K562 (cell line): Measurements from ENCODE around the gene OR52A5. TPM values are rescaled to one million over a fixed set of nuclear protein-coding genes. Genes with fewer than 3 reads are reported as not detected.

Experiments
- BCOR ChIP-seq: fragments of 450-650 bp; IDR thresholded peaks from 2 replicates; pipeline ENCODE4 v1.6.1; 2016
- EP300 ChIP-seq: IDR thresholded peaks from 2 replicates; pipeline ENCODE4 v1.6.1; 2012; ENCODE audit warnings: low read length, improper control_type of control experiment
- ESRRA ChIP-seq: fragments of 450-650 bp; IDR thresholded peaks from 2 replicates; pipeline ENCODE4 v1.6.1; 2014; ENCODE audit warnings: low read depth, mild to moderate bottlenecking, moderate library complexity, borderline replicate concordance
- GTF2A2 ChIP-seq: IDR thresholded peaks from 2 replicates; pipeline ENCODE4 v1.6.1; 2016; ENCODE audit warnings: mild to moderate bottlenecking, missing genetic modification characterization, missing compliant biosample characterization
- IRF2 ChIP-seq: sonication (generic); formaldehyde crosslinking; IDR thresholded peaks from 2 replicates; pipeline ENCODE4 v1.8.1; 2022; ENCODE audit warnings: mild to moderate bottlenecking, missing genetic modification reagents
- KAT2B ChIP-seq: IDR thresholded peaks from one replicate; pipeline ENCODE4 v1.6.1; 2012; ENCODE audit warnings: low read depth, mild to moderate bottlenecking, control low read depth, inconsistent platforms, low read length, moderate library complexity
- KDM2B ChIP-seq: fragments of 250-450 bp; sonication (Bioruptor Pico); IDR thresholded peaks from 2 replicates; pipeline ENCODE4 v1.8.0; 2021; ENCODE audit warnings: mild to moderate bottlenecking, moderate library complexity
- LARP7 ChIP-seq: fragments of 450-650 bp; IDR thresholded peaks from 2 replicates; pipeline ENCODE4 v1.6.1; 2016
- MCM7 ChIP-seq, 2 experiments: fragments of 450-650 bp; IDR thresholded peaks; 2 replicates each; pipeline ENCODE4 v1.6.1; 2016 to 2018
- NELFE ChIP-seq: IDR thresholded peaks from 2 replicates; pipeline ENCODE4 v1.6.1; 2011; ENCODE audit warnings: mild to moderate bottlenecking; ENCODE audit not compliant: insufficient read depth, insufficient read length
- NFXL1 ChIP-seq: fragments of 450-650 bp; formaldehyde crosslinking; IDR thresholded peaks from 2 replicates; pipeline ENCODE4 v1.4.0; 2021; ENCODE audit warnings: mild to moderate bottlenecking
- RAD21 ChIP-seq, 2 experiments: fragments of 250-450 bp in 1 of 2; fragments of 450-650 bp in 1 of 2; sonication (Bioruptor Pico) in 1 of 2; formaldehyde crosslinking in 1 of 2; IDR thresholded peaks in 1 of 2; conservative IDR thresholded peaks in 1 of 2; 2 replicates each; pipeline versions ENCODE4 v1.4.0 to v1.8.0; 2020 to 2022; ENCODE audit warnings: mild to moderate bottlenecking in 2 of 2, moderate library complexity in 1 of 2
- RB1 ChIP-seq: fragments of 450-650 bp; IDR thresholded peaks from 2 replicates; pipeline ENCODE4 v1.6.1; 2017; ENCODE audit warnings: low read depth, mild to moderate bottlenecking
- SAP30 ChIP-seq: fragments of 200-600 bp; sonication (generic); IDR thresholded peaks from 2 replicates; pipeline ENCODE4 v1.6.1; 2012; ENCODE audit warnings: borderline replicate concordance, low read depth, mild to moderate bottlenecking, moderate library complexity, low read length, control low read depth, inconsistent platforms; ENCODE audit not compliant: insufficient read depth, poor library complexity, severe bottlenecking
- TAF9B ChIP-seq: fragments of 450-650 bp; IDR thresholded peaks from 2 replicates; pipeline ENCODE4 v1.6.1; 2018; ENCODE audit warnings: mild to moderate bottlenecking; ENCODE audit not compliant: partially characterized antibody
- ZFPM2 ChIP-seq: fragments of 250-450 bp; sonication (Bioruptor Pico); IDR thresholded peaks from 2 replicates; pipeline ENCODE4 v1.5.1; 2022; ENCODE audit warnings: mild to moderate bottlenecking
- ZNF408 ChIP-seq: fragments of 250-450 bp; sonication (Bioruptor Pico); IDR thresholded peaks from 2 replicates; pipeline ENCODE4 v1.4.0; 2020; ENCODE audit warnings: low read depth, mild to moderate bottlenecking, moderate library complexity
- ZSCAN29 ChIP-seq: fragments of 450-650 bp; IDR thresholded peaks from 2 replicates; pipeline ENCODE4 v1.6.1; 2017
- polyA plus RNA-seq, 8 experiments: library from polyadenylated mRNA; depleted of rRNA in 4 of 8; stranded (reverse) in 5 of 8; unstranded in 3 of 8; fragments of >200 nt; fragmentation: Nextera tagmentation in 2 of 8; fragmentation: Illumina TruSeq in 1 of 8; extraction: Ambion mirVana in 2 of 8; extraction: Trizol in 1 of 8; gene quantifications; 2 replicates each; pipeline versions ENCODE4 v1.2.1 to v1.2.3, GENCODE V29; 2011 to 2014; ENCODE audit warnings: inconsistent platforms in 1 of 8, missing spikeins in 1 of 8
- total RNA-seq, 7 experiments: library from RNA; depleted of rRNA in 6 of 7; stranded (reverse); fragments of >200 nt in 6 of 7; fragmentation: Illumina TruSeq in 2 of 7; extraction: Trizol in 2 of 7; gene quantifications; 2 replicates each; pipeline versions ENCODE4 v1.2.1 to v1.2.3, GENCODE V29; 2011 to 2021; ENCODE audit warnings: low replicate concordance in 1 of 7
- TF ChIP-seq, protein P1 (sequence below): fragments of 250-450 bp; sonication (Bioruptor Pico); IDR thresholded peaks from 2 replicates; pipeline ENCODE4 v1.8.0; 2021; ENCODE audit warnings: borderline replicate concordance, mild to moderate bottlenecking, moderate library complexity; ENCODE audit not compliant: poor library complexity, severe bottlenecking
- TF ChIP-seq, protein P2 (sequence below): fragments of 450-650 bp; formaldehyde crosslinking; IDR thresholded peaks from 2 replicates; pipeline ENCODE4 v1.4.0; 2022; ENCODE audit warnings: mild to moderate bottlenecking, moderate library complexity
- TF ChIP-seq, protein P3 (sequence below): sonication (generic); formaldehyde crosslinking; IDR thresholded peaks from 2 replicates; pipeline ENCODE4 v1.5.0; 2020; ENCODE audit warnings: missing genetic modification reagents
- TF ChIP-seq, protein P4 (sequence below): sonication (generic); formaldehyde crosslinking; IDR thresholded peaks from 2 replicates; pipeline ENCODE4 v1.8.0; 2022; ENCODE audit warnings: missing genetic modification reagents, mild to moderate bottlenecking, borderline replicate concordance
- TF ChIP-seq, protein P5 (sequence below): fragments of 250-450 bp; sonication (Bioruptor Pico); IDR thresholded peaks from 2 replicates; pipeline ENCODE4 v1.5.0; 2020; ENCODE audit warnings: mild to moderate bottlenecking

The OR52A5 gene
- total and polyA plus RNA-seq, 9 of the 15 experiments (the other 6 are each of a cell fraction or from before 2014, with no cell fraction given): 0.04 to 1.1 (median 0.94) TPM; not detected in 6

DNA sequence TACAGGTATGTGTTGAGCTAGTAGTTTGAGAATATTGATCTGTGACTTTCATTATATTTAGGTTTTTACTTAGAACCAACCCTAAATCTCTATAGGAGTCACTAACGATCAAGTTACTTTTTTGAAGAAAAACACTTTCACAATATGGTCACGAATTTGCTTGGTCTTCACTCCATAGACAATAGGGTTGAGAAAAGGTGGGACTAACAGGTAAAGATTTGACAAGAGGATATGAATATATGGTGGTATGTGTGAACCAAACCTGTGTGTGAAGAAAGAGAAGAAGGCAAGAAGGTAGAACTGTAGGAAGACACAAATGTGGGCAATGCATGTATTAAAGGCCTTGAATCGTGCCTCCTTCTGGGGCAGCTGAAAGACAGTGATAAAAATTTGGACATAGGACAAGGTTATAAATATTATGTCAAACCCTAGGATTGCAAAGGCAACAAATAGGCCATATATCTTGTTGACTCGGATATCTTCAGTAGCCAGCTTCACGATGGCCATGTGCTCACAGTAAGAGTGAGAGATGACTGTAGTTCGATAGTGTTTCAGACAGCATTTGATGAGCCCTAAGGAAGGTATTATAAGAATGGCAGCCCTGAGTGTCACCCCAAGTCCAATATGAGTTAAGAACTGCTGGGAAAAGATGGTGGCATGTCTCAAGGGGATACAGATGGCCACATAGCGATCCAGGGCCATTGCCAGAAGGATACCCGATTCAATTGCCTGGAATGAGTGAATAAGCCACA, 6.4 kb downstream of the OR52A5 start (continued):
- no peak for TF ChIP-seq IRF2 (CRISPR knock-in tag)
- no peak for TF ChIP-seq MCM7 (IDR thresholded peaks at IDR 0.05)
- TF ChIP-seq KAT2B: no peak
- peak in 1 of 2 experiments; percentile 14; a peak in 1 of 4 replicates for TF ChIP-seq RAD21 (CRISPR knock-in tag; conservative IDR thresholded peaks at IDR 0.05 in 1 of 2, IDR thresholded peaks at IDR 0.05 in 1 of 2)
- TF ChIP-seq SAP30: no peak
- TF ChIP-seq, protein P1, sequence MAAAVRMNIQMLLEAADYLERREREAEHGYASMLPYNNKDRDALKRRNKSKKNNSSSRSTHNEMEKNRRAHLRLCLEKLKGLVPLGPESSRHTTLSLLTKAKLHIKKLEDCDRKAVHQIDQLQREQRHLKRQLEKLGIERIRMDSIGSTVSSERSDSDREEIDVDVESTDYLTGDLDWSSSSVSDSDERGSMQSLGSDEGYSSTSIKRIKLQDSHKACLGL: no peak
- TF ChIP-seq NFXL1 (CRISPR knock-in tag): no peak; the same call in 1 of the 2 replicates
- TF ChIP-seq, protein P2, sequence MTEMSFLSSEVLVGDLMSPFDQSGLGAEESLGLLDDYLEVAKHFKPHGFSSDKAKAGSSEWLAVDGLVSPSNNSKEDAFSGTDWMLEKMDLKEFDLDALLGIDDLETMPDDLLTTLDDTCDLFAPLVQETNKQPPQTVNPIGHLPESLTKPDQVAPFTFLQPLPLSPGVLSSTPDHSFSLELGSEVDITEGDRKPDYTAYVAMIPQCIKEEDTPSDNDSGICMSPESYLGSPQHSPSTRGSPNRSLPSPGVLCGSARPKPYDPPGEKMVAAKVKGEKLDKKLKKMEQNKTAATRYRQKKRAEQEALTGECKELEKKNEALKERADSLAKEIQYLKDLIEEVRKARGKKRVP (CRISPR knock-in tag): 0 out of 2 replicates have a peak, but pooled peaks have one; percentile 38
- TF ChIP-seq EP300: peak; percentile 87; the same call in 1 of the 2 replicates
- TF ChIP-seq, protein P3, sequence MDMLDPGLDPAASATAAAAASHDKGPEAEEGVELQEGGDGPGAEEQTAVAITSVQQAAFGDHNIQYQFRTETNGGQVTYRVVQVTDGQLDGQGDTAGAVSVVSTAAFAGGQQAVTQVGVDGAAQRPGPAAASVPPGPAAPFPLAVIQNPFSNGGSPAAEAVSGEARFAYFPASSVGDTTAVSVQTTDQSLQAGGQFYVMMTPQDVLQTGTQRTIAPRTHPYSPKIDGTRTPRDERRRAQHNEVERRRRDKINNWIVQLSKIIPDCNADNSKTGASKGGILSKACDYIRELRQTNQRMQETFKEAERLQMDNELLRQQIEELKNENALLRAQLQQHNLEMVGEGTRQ: no peak
- no peak for TF ChIP-seq ESRRA
- TF ChIP-seq RB1: no peak
- no peak for TF ChIP-seq ZFPM2 (CRISPR knock-in tag)
- TF ChIP-seq TAF9B: peak; percentile 49
- 0 out of 2 replicates have a peak, but pooled peaks have one; percentile 19 for TF ChIP-seq BCOR
- TF ChIP-seq, protein P4, sequence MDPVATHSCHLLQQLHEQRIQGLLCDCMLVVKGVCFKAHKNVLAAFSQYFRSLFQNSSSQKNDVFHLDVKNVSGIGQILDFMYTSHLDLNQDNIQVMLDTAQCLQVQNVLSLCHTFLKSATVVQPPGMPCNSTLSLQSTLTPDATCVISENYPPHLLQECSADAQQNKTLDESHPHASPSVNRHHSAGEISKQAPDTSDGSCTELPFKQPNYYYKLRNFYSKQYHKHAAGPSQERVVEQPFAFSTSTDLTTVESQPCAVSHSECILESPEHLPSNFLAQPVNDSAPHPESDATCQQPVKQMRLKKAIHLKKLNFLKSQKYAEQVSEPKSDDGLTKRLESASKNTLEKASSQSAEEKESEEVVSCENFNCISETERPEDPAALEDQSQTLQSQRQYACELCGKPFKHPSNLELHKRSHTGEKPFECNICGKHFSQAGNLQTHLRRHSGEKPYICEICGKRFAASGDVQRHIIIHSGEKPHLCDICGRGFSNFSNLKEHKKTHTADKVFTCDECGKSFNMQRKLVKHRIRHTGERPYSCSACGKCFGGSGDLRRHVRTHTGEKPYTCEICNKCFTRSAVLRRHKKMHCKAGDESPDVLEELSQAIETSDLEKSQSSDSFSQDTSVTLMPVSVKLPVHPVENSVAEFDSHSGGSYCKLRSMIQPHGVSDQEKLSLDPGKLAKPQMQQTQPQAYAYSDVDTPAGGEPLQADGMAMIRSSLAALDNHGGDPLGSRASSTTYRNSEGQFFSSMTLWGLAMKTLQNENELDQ (CRISPR knock-in tag): no peak
- no peak for TF ChIP-seq KDM2B
- TF ChIP-seq, protein P5, sequence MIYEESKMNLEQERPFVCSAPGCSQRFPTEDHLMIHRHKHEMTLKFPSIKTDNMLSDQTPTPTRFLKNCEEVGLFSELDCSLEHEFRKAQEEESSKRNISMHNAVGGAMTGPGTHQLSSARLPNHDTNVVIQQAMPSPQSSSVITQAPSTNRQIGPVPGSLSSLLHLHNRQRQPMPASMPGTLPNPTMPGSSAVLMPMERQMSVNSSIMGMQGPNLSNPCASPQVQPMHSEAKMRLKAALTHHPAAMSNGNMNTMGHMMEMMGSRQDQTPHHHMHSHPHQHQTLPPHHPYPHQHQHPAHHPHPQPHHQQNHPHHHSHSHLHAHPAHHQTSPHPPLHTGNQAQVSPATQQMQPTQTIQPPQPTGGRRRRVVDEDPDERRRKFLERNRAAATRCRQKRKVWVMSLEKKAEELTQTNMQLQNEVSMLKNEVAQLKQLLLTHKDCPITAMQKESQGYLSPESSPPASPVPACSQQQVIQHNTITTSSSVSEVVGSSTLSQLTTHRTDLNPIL: no peak
- TF ChIP-seq LARP7: no peak
- TF ChIP-seq NELFE: no peak
- TF ChIP-seq ZSCAN29: no peak
- TF ChIP-seq ZNF408 (CRISPR knock-in tag): no peak
- no peak for TF ChIP-seq GTF2A2 (tag)
